Thyroid gland (tissue), 4 donors: ENCODE data around the gene HTRA3. TPM values are rescaled to one million over a fixed set of nuclear protein-coding genes. Genes with fewer than 3 reads are reported as not detected.

ENCODE experiments used
- DNase-seq, 2 donors: peaks; one replicate each; pipeline ENCODE4 v3.0.0-alpha.2; 2019
- H3K27ac ChIP-seq, 3 donors: fragments of 200-600 bp; sonication (generic); 1 replicate in 2 of 3; 2 replicates in 1 of 3; pipeline ENCODE4 v1.5.1; 2016 to 2019; ENCODE audit warnings: mild to moderate bottlenecking in 1 of 3, moderate library complexity in 1 of 3
- H3K27me3 ChIP-seq: fragments of 200-600 bp; sonication (generic); one replicate; pipeline ENCODE4 v1.5.1; 2019
- H3K36me3 ChIP-seq, 2 donors: fragments of 200-600 bp; sonication (generic); one replicate each; pipeline ENCODE4 v1.5.1; 2016 to 2019
- H3K4me1 ChIP-seq, 2 donors: fragments of 200-600 bp; sonication (generic); one replicate each; pipeline ENCODE4 v1.5.1; 2017 to 2019
- H3K4me3 ChIP-seq, 3 donors: fragments of 200-600 bp; sonication (generic); replicated peaks in 1 of 3; 1 replicate in 2 of 3; 2 replicates in 1 of 3; pipeline ENCODE4 v1.5.1; 2016; ENCODE audit warnings: mild to moderate bottlenecking in 1 of 3
- H3K9me3 ChIP-seq: fragments of 200-600 bp; sonication (generic); one replicate; pipeline ENCODE4 v1.5.1; 2017
- POLR2A ChIP-seq, 2 donors: fragments of 450-650 bp; IDR thresholded peaks; one replicate each; pipeline ENCODE4 v1.6.1; 2017; ENCODE audit warnings: antibody characterized with exemption in 2 of 2, mild to moderate bottlenecking in 2 of 2, moderate library complexity in 1 of 2
- WGBS, 2 donors: methylation state at CpG; one replicate each; pipeline ENCODE4 v1.1.5; 2017; 5-methylcytosine and 5-hydroxymethylcytosine counted together
- intact Hi-C: fragments of 100-400 bp; cut with DNase I; formaldehyde crosslinking; loops from one replicate; pipeline ENCODE4 v1.15.1; 2023
- total RNA-seq, 4 donors: library from RNA; depleted of rRNA; stranded (reverse); fragments of >200 nt; gene quantifications; one replicate each; pipeline ENCODE4 v1.2.3, GENCODE V29; 2016
- TF ChIP-seq, protein P1 (sequence below), 6 experiments: fragments of 200-600 bp in 3 of 6; fragments of 450-650 bp in 3 of 6; sonication (generic) in 3 of 6; IDR thresholded peaks; one replicate each; pipeline ENCODE4 v1.5.1; 2016 to 2019; ENCODE audit warnings: antibody characterized with exemption in 6 of 6, mild to moderate bottlenecking in 2 of 6, inconsistent platforms in 1 of 6, moderate library complexity in 1 of 6

HTRA3 gene
- total RNA-seq, 4 donors from 2014 or later, result 6.9 to 38.3 (median 14.0) TPM

DNA sequence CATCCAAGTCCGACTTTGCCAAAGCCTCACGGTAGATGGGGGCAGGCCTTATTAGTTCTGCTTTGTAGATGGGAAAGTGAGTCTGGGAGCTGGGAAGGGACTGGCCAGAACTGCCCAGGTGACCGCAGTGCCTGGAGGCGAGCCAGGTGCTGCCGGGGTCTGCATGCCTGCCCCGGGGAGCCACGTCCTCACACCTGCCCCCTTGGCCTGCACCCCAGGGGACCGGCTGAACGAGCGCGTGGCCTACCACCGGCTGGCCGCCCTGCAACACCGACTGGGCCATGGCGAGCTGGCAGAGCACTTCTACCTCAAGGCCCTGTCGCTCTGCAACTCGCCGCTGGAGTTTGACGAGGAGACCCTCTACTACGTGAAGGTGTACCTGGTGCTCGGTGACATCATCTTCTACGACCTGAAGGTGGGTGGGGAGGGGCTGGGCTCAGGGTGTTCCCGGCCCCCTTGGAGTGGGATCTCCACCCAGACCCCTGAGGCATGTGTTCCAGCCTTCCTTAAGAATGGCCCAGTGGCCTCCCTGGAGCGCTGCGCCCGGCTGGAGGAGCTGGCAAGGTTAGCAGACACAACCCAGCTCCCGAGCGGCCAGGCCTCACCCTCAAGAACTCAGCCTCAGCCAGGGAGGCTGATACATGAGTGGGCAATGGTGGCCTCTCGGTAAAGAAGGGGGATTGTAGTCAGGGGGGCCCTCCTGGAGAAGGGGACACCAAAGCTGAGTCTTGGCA is 32.1 kb upstream of the HTRA3 start:
- Histone ChIP-seq H3K27ac (no peak overlapping the region), H3K27me3 (no peaks in the 10 kb centered on the region), H3K4me3 (no peak overlapping the region), H3K36me3 (peaks cover 8 to 11% of the 10 kb centered on the region in 2 donors), H3K9me3 (no peaks in the 10 kb centered on the region), H3K4me1 (peaks cover 1 to 5% of the 10 kb centered on the region in 2 donors)
- 93 to 94% methylated on average over 22 to 29 of the region's 29 CpGs for WGBS, 2 donors
- TF ChIP-seq, protein P1, sequence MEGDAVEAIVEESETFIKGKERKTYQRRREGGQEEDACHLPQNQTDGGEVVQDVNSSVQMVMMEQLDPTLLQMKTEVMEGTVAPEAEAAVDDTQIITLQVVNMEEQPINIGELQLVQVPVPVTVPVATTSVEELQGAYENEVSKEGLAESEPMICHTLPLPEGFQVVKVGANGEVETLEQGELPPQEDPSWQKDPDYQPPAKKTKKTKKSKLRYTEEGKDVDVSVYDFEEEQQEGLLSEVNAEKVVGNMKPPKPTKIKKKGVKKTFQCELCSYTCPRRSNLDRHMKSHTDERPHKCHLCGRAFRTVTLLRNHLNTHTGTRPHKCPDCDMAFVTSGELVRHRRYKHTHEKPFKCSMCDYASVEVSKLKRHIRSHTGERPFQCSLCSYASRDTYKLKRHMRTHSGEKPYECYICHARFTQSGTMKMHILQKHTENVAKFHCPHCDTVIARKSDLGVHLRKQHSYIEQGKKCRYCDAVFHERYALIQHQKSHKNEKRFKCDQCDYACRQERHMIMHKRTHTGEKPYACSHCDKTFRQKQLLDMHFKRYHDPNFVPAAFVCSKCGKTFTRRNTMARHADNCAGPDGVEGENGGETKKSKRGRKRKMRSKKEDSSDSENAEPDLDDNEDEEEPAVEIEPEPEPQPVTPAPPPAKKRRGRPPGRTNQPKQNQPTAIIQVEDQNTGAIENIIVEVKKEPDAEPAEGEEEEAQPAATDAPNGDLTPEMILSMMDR (IDR thresholded peaks at IDR 0.05), result no peak
- TF ChIP-seq POLR2A (IDR thresholded peaks at IDR 0.05), result no peak
- intact Hi-C loops, result no loop called here
- no peak for DNase-seq

DNA sequence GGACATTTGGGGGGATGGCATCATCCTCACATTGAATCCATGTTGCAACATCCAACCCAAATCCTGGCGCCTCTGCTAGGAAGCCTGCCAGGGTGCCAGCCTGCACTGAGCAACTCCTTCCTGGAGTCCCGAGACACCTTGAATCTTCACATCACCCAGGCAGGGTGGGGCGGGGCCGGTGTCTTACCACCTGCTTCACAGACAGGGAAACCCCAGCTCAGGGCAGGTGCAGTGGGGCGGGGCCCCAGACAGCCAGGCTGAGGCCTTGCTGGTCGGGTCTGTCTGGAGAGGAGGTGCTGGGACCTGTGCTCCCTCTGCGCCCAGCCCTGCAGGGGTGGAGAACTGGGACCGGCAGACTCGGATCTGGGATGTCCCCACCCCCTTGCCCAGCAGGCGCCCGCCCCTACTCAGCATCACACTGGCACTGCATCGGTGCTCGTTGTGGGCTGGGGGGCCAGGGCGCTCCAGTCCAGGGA is 31.5 kb upstream of the HTRA3 start:
- Histone ChIP-seq H3K27ac (no peak overlapping the region), H3K9me3 (no peaks in the 10 kb centered on the region), H3K4me3 (no peak overlapping the region), H3K27me3 (no peaks in the 10 kb centered on the region), H3K36me3 (peaks cover 6 to 11% of the 10 kb centered on the region in 2 donors), H3K4me1 (peaks cover 4 to 12% of the 10 kb centered on the region in 2 donors)
- intact Hi-C loops, result no loop called here
- no peak for DNase-seq
- 58 to 79% methylated on average over 3 to 4 of the region's 14 CpGs for WGBS, 2 donors
- TF ChIP-seq, protein P1 (IDR thresholded peaks at IDR 0.05), result no peak
- TF ChIP-seq POLR2A (IDR thresholded peaks at IDR 0.05), result no peak

DNA sequence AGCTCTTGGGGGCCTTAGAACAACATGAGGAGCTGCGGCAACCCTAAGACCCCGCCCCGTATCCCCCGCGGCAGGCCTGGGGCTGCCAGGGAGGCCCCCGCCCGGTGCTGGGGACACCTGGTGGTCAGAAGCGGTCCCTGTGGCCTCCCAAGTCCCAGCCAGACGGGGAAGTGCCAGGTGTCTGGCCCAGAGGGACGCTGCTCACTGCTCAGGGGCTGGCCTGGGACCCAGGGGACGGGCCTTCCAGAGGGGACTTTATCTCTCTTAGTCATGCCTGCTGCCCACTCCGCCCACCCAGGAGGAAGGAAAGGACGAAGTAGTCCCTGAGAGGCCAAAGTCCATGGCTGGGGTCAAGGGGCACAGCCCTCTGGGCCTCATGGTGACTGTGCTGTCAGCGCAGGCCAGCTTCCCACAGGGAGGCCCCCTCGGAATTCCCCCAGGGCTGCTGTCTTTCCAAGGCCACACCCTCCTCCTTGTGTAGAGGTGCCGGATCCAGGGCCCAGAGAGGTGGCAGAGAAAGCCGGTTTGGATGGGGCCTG is 31.0 kb upstream of the HTRA3 start:
- Histone ChIP-seq H3K36me3 (peaks cover under 1 to 11% of the 10 kb centered on the region in 2 donors), H3K4me3 (no peak overlapping the region), H3K27ac (no peak overlapping the region), H3K4me1 (peaks cover 4 to 12% of the 10 kb centered on the region in 2 donors), H3K9me3 (no peaks in the 10 kb centered on the region), H3K27me3 (no peaks in the 10 kb centered on the region)
- intact Hi-C loops, result no loop called here
- 83 to 95% methylated on average over 5 of the region's 17 CpGs for WGBS, 2 donors
- no peak for TF ChIP-seq POLR2A (IDR thresholded peaks at IDR 0.05)
- TF ChIP-seq, protein P1 (IDR thresholded peaks at IDR 0.05), result peak in 1 of 6 experiments; percentile 23
- DNase-seq, result no peak

DNA sequence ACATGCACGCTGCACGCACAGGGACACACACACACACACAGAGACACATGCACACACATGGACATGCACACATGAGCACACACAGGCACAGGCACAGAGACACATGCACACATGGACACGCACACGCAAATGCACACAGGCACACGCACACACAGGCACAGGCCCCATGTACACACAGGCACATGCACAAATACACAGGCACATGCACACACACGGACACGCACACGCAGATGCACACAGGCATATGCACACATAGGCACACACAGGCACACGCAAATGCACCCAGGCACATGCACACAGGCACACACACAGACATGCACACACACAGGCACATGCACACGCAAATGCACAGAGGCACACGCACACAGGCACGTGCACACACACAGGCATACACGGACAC is 30.3 kb upstream of the HTRA3 start:
- WGBS, 2 donors, result 99% methylated on average over 8 to 10 of the region's 13 CpGs
- TF ChIP-seq POLR2A (IDR thresholded peaks at IDR 0.05), result no peak
- TF ChIP-seq, protein P1 (IDR thresholded peaks at IDR 0.05), result no peak
- Histone ChIP-seq H3K36me3 (peaks cover 0 to 10% of the 10 kb centered on the region in 2 donors), H3K27me3 (no peaks in the 10 kb centered on the region), H3K4me1 (peaks cover 4 to 12% of the 10 kb centered on the region in 2 donors), H3K27ac (no peak overlapping the region), H3K4me3 (no peak overlapping the region), H3K9me3 (no peaks in the 10 kb centered on the region)
- intact Hi-C loops, result no loop called here
- no peak for DNase-seq

DNA sequence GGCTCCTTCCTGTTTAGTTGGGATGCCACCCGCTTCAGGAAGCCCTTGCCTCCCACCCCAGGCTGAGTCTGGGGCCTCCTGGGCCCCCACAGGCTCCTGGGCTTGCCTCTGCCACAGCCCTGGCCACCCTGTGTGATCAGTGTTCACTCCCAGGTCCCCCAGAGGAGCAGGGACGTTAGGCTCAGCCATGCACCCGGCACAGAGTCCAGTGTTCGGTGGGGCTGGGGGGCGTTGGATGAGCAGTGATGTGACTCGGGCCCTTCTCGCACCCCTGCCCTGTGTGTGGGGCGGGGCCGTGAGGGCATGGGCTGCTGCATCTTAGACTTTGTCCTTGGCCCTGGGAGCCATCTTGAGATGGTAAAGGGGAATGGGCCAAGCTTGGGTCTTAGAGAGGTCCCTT is 29.9 kb upstream of the HTRA3 start:
- intact Hi-C loops, result loop anchor here (10.0 kb wide), 1 partner anchor 355 kb away; the partner anchor contains the start of gene CPZ
- H3K36me3 ChIP-seq, result peaks cover 0 to 6% of the 10 kb centered on the region in 2 donors
- 100% methylated on average over 1 to 8 of the region's 9 CpGs for WGBS, 2 donors
- no peaks in the 10 kb centered on the region for H3K27me3 ChIP-seq
- peaks cover 4 to 12% of the 10 kb centered on the region in 2 donors for H3K4me1 ChIP-seq
- TF ChIP-seq POLR2A (IDR thresholded peaks at IDR 0.05), result no peak
- TF ChIP-seq, protein P1 (IDR thresholded peaks at IDR 0.05), result no peak
- DNase-seq, result no peak
- H3K27ac ChIP-seq, result no peak overlapping the region
- no peaks in the 10 kb centered on the region for H3K9me3 ChIP-seq
- no peak overlapping the region for H3K4me3 ChIP-seq
